Activated CD8-positive, alpha-beta memory T cell treated with anti-CD3 and anti-CD28 coated beads, Interleukin-2, amount 50 U/mL, for 24 hours (primary cell): Measurements from ENCODE around the gene CYP2A7.
"Not testable (repeated sequence)": the region's sequence is repeated elsewhere in the genome, so short reads cannot be mapped to it uniquely, and the experiment has no call there.

ENCODE experiments used
- DNase-seq: peaks from one replicate; pipeline ENCODE4 v3.0.0-alpha.2; 2020; ENCODE audit errors: extremely low read depth

CYP2A7 gene

DNA sequence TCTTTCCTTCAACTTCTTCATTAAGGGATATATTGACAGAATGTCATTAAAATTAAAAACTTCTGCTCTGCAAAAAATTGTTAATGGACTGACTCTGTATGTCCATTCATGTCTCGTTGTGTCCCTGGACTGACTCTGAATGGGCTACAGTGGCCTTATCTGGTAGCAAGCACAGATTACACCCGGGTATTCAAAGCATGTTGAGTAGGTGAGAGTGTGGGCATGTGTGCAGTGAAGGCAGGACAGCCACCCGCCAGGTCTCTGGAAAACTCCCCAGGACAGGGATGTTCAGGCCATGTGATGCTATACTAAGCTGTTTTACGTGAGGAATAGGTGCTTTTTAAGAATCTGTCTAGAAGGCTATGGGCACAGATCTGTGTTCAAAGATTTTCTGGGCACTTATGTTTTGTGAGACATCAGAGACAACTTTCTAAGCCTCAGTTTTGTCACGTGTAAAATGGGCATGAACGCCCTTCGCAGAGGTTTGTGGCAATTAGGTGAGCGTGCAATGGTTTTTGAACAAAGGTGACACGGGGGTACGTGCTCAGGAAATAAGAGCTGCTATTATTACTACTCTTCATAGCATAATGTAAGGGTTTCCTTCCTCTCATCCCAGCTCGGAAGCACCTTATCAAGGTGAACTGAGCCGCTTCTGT, 38.9 kb downstream of the CYP2A7 start:
- DNase-seq, result not testable (repeated sequence)

DNA sequence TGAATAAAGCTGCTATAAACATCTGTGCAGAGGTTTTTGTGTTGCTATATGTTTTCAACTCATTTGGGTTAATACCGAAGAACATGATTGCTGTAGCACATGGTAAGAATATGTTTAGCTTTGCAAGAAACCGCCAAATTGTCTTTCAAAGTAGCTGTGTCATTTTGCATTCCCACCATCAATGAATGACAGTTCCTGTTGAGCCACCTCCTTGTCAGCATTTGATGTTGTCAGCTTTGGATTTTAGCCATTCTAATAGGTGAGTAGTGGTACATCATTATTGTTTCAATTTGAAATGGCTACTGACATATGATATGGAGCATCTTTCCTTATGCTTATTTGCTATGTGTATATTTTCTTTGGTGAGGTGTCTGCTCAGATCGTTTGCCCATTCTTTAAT, 40.0 kb downstream of the CYP2A7 start:
- not testable (repeated sequence) for DNase-seq

GRCh38 chr19:40838477-40838876, 43.6 kb downstream of the CYP2A7 start:
- DNase-seq, result not testable (repeated sequence)

- no peak for DNase-seq
Measured at GRCh38 chr19:40836754-40837429, 45.1 kb downstream of the CYP2A7 start.

- DNase-seq, result not testable (repeated sequence)
Measured at GRCh38 chr19:40833728-40834533, 48.1 kb downstream of the CYP2A7 start.

- not testable (repeated sequence) for DNase-seq
Measured at GRCh38 chr19:40832431-40832790, 49.6 kb downstream of the CYP2A7 start.

GRCh38 chr19:40831502-40832430, 50.3 kb downstream of the CYP2A7 start:
- DNase-seq, result no peak

- not testable (repeated sequence) for DNase-seq
Measured at GRCh38 chr19:40830741-40831140, 51.3 kb downstream of the CYP2A7 start.

- no peak for DNase-seq
Measured at GRCh38 chr19:40829205-40829604, 52.8 kb downstream of the CYP2A7 start.

DNA sequence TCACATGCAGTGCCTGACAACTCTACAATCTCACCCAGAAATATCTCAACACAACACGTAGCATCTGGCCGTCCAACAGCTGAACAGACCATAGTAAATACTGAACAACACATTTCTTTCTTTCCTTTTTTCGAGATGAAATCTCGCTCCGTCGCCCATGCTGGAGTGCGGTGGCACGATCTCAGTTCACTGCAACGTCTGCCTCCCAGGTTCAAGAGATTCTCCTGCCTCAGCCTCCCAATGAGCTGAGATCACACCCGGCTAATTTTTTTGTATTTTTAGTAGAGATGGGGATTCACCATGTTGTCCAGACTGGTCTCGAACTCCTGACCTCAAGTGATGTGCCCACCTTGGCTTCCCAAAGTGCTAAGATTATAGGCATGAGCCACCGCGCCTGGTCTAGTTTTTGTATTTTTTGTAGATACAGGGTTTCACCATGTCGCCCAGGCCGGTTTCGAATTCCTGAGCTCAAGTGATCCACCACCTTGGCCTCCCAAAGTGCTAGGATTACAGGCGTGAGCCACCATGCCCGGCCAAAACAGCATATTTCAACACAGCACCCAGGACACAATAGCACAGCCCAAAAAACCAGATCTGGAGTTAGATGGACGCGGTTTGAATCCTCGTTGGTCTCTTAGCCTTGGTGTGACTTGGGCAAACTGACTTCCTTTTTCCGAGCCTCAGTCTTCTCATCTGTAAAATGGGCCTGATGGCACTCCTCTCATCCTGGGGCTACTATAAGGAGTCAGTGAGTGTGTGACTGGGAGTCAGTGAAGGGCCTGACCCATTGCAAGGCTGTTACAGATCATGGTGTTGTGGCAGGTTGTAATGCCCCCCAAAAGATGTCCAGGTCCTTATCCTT, 54.4 kb downstream of the CYP2A7 start:
- no peak for DNase-seq

- DNase-seq, result not testable (repeated sequence)
Measured at GRCh38 chr19:40826699-40827385, 55.2 kb downstream of the CYP2A7 start.

DNA sequence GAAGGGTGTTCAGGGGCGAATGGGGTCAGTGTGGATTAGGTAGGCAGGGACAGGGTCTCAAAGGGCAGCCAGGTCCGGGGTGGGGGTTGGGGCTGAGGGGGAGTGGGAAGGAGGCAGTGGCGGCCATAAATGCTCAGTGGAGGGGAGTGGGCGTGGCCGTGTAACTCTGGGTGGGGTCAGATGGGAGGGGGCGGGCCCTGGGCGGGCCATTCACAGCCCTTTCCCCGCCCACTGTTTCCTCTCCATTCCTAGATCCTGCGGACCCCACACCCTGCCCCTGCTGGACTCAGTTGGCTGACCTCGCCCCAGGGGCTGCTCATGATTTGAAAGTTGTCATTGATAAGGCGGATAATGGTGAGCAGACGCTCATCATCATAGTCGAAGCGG, 55.7 kb downstream of the CYP2A7 start:
- DNase-seq, result not testable (repeated sequence)

GRCh38 chr19:40825460-40826095, 56.5 kb downstream of the CYP2A7 start:
- not testable (repeated sequence) for DNase-seq
